GM20431 (cell line): ENCODE results near the gene BMPR2.
"Not testable (repeated sequence)": the region's sequence is repeated elsewhere in the genome, so short reads cannot be mapped to it uniquely, and the experiment has no call there.

Source experiments
- in situ Hi-C: fragments of 300-500 bp; cut with MseI, MboI; formaldehyde crosslinking; loops from one replicate; pipeline ENCODE4 v1.15.0; 2020; ENCODE audit warnings: low sequenced_read_pairs; ENCODE audit not compliant: unreplicated experiment

Gene BMPR2

DNA sequence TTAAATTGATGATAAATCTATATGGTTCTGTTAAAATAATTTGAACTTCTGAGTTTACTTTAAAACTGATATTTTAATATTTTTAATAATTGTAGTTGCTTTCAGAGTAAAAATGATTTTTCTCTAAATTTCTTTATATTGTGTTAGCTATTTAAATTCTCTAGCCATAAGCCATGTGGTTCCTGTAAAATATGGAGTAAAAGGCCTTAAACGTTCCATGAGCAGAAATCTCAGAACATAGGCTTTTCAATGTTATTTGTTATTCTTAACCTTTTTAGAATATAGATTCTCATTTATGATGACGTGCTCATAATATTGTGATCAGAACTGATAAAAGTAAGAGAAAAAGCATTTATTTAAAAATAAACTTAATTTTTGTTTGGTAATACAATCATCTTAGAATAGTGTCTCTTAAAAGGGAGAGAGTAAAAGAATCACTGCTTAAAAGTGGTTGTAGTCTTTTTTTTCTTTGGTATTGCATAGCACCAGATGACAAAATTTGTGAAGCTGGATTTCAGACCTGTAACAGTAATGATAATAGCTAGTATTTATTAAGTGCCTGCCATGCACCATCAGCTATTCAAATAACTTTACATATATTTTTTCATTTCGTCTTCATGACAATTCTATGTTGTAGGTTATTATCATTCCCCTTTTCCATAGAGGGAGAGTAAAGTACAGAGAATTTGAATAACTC is 2.7 kb downstream of the BMPR2 start:
- in situ Hi-C loops, result no loop called here

DNA sequence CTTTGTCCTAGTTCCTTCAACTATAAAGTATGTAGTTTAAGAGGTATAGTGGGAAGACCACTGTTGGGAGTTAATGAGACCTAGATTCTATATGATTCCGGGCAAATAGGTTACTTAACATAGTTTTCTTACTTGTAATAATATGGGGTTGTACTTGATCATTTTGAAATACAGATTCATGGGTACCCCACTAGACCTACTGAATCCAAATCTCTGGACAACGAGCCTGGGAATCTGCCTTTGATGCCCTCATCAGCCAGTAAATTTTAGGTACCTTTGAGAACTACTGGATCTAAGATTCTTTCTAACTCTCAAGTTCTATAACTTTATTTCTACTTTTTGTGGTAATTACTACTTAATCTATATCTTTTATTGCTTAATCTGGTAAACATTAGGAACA is 6.6 kb downstream of the BMPR2 start:
- in situ Hi-C loops, result no loop called here

DNA sequence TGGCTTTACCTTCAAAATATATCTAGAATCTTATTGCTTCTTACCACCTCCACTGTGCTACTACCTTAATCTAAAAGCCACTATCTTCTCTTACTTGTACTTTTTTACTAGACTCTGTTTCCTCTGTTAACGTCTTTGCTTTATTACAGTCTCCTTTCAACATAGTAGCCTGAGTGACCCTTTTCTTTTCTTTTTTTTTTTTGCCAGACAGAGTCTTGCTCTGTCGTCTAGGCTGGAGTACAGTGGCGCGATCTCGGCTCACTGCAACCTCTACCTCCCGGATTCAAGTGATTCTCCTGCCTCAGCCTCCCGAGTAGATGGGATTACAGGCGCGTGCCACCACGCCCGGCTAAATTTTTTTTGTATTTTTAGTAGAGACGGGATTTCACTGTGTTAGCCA is 10.4 kb downstream of the BMPR2 start:
- in situ Hi-C loops, result not testable (repeated sequence)

DNA sequence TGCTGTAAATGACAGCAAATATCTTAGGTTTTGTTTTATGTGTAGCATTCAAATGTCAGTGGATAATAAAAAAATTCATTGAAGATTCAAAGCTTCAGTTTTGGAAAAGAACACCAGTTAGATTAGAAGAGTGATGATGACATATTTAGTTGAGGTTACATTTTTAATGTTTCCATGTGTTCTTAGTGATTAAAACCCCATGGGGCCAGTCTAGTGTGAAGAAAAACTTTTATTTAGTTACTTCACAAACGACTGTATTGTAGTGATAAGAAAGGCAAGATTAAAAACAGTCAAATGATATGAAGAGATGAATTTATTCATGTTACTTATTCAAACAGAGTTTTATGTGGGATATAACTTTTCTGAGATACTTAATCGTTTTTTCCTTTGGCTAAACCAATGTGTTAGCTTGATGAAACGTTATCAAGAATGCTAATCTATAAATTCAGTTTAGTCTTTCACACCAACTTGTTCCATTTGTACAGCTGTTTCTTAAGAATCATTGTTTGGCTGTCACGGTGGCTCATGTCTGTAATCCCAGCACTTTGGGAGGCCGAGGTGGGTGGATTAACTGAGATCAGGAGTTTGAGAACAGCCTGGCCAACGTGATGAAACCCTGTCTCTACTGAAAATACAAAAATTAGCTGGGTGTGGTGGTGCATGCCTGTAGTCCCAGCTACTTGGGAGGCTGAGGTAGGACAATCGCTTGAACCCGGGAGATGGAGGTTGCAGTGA is 11.6 kb downstream of the BMPR2 start:
- in situ Hi-C loops, result no loop called here

DNA sequence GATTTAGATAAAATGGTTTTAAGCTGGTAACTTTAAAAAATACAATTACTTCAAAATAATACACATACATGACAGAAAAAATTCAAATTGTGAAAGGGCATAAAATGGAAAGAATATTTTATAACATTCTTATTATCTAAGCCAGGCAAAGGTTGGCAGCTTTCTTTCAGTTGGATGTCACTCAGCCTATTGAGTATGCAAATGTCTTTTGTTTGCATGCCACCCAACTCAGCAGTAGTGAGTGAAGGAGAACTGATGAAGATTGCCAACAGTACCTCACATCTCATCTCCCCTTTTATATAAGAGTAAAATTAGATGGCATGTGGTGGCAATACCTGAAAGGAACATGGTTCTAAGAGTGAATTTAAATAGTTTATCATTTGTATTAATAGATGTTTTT is 24.8 kb downstream of the BMPR2 start:
- in situ Hi-C loops, result no loop called here

DNA sequence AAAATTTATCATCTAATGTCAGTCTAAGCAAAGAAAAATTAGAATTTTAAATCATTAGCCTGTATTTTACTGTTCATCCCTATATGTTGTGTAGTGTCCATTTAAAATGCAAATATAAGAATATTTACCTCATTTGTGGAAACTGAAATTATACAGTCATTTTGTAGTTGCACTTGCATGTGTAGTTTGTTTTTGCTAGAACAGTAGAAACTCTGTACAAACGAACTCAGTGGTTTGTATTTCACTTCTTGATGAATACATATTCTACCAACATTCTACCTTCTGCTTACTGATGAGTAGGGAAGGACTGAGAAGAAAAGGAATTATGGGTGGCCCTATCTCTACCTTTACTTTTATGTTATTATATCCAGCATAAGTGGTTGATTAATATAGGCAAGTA is 29.7 kb downstream of the BMPR2 start:
- in situ Hi-C loops, result no loop called here

DNA sequence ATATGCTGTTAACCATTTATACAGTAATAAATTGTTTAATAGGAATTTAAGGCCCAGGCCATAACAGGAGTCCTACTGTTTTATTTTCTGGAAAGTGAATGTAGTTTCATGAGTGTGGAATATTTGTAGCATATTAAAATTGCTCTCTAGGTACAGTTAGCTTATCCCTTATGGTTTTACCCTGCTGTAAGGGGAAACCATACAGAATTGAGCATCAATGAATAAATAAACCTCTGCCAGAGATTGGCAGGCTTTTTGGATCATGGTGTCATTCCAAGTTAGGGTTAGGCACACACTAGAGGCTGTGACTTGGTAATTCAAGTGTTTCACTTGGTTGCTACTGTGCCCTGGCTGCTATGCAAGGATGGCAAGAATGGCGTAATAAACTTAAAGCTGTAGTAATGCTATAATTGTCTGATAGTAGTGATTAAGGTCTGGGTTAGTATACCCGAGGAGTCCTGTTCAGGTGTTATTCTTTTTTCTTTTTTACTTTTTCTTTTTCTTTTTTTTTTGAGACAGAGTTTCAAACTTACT is 30.4 kb downstream of the BMPR2 start:
- in situ Hi-C loops, result no loop called here

DNA sequence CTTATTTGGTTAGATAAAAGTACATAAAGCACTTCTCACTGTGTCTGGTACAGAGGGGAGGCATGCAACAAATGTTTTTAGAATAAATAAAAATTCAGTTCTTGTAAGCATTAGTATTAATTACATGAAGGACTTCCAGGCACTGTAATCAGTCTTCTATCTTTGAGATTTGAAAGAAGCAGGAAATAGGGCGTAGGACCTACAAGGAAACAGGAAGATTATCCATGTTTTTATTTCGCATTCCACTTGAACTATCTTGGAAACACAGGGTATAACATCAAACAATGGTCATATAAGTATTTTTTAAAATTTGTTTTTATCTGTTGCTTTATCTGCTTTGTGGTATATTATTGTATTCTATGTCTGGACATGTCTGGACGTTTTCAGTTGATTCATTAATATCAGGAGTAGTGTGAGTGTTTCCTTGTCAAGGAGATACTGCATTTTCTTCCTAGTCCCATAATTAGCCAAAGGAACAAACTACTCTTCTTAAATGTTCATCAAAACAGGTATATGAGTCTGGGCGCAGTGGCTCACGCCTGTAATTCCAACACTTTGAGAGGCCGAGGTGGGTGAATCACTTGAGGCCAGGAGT is 32.5 kb downstream of the BMPR2 start:
- in situ Hi-C loops, result no loop called here

DNA sequence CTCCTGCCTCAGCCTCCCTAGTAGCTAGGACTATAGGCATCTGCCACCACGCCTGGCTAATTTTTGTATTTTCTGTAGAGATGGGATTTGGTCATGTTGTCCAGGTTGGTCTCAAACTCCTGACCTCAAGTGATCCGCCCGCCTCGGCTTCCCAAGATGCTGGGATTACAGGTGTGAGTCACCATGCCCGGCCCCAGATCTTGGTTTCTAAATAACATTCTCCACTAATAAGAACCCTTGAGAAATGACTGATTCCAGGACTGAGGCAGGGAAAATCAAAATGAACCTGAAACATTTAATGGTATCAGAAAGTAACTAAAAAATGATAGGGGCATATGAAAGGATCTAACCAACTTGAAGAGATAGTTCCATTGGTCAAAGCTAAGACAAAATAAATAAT is 34.0 kb downstream of the BMPR2 start:
- in situ Hi-C loops, result no loop called here

DNA sequence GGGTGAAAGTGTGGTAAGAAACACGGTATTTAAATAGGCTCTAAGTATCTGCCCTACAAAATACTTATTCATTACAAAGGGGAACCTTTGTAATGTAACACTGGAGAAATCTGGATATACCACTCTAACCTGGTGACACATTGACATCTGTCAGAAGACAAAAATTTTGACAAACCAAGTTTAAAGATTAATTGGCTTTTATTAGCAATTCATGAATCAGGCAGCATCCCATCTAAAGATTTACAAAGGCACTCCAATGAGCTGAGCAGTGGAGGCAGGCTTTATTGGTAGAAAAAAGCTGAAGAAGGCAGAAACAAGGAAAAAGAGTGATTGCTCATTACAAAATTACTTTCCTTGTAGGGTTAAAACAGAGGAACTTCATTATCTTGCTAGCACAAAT is 35.0 kb downstream of the BMPR2 start:
- in situ Hi-C loops, result no loop called here

DNA sequence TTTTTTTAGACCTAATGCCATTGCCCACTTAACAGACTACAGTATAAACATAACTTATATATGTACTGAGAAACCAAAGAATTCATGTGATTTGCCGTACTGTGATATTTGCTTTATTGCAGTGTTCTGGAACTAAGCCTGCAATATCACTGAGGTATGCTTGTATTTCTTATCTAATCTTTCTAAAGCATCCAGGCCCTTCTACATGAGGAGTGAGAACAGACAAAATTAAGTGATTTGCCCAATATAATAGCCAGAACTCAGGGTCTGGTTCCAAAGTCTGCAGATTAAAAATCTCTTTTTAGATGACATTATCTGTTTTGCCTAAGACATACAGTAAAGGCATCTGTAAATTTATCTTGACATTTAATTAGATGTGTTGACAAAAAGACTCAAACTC is 41.9 kb downstream of the BMPR2 start:
- in situ Hi-C loops, result no loop called here

DNA sequence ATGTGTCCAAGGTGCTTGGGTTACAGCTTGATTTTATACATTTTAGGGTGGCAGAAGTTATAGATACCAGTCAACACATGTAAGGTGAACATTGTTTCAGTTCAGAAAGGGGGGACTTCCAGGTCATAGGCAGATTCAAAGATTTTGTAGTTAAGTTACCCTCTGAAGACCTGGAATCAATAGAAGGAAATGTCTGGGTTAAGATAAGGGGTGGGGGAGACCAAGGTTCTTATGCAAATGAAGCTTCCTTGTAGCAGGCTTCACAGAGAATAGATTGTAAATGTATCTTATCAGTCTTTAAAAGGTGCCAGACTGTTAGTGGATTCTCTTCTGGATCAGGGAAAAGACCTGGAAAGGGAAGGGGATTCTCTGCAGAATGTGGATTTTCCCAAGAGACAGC is 42.4 kb downstream of the BMPR2 start:
- in situ Hi-C loops, result no loop called here

DNA sequence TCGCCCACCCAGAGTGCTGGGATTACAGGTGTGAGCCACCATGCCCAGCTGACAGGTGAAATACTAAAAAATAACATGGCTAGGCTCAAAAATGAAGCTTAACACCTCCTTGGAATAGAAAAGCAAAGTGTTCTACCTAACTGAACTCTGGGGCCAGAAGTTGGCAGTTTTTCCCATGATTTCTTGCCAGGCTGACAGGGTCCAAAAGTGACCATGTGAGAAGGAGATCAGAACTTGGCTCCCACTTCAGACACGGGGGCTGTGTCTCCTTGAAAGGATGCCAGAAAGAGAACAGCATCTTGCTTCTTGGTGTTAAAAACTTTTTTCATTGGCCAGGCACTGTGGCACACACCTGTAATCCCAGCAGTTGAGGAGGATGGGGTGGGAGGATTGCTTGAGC is 47.0 kb downstream of the BMPR2 start:
- in situ Hi-C loops, result no loop called here

DNA sequence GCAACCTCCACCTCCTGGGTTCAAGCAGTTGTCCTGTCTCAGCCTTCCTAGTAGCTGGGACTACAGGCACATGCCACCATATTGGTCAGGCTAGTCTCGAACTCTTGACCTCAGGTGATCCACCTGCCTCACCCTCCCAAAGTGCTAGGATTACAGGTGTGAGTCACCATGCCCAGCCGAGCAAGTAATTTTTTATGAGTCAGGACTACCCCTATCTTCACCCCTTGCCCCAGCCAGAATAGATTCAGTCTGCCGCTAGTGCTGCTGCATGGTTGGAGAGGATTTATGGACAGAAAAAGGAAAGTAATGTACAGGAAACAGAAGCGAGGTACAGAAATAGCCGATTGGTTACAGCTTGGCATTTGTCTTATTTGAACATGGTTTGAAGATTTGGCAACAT is 48.9 kb downstream of the BMPR2 start:
- in situ Hi-C loops, result no loop called here

DNA sequence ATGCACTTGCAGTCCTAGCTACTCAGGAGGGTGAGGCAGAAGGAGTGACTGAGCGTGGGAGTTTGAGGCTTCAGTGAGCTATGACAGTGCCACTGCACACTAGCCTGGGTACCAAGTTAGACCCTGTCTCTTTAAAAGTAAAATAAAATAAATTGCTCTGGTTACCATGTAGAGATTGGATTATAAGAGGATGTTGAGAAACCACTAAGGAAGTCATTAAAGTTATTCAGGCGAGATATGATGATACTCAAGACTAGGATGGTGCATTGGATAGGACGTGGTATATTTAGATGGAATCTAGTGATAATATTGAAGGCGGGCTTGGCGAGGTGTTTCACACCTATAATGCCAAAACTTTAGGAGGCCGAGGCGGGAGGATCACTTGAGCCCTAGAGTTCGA is 50.6 kb downstream of the BMPR2 start:
- in situ Hi-C loops, result no loop called here

DNA sequence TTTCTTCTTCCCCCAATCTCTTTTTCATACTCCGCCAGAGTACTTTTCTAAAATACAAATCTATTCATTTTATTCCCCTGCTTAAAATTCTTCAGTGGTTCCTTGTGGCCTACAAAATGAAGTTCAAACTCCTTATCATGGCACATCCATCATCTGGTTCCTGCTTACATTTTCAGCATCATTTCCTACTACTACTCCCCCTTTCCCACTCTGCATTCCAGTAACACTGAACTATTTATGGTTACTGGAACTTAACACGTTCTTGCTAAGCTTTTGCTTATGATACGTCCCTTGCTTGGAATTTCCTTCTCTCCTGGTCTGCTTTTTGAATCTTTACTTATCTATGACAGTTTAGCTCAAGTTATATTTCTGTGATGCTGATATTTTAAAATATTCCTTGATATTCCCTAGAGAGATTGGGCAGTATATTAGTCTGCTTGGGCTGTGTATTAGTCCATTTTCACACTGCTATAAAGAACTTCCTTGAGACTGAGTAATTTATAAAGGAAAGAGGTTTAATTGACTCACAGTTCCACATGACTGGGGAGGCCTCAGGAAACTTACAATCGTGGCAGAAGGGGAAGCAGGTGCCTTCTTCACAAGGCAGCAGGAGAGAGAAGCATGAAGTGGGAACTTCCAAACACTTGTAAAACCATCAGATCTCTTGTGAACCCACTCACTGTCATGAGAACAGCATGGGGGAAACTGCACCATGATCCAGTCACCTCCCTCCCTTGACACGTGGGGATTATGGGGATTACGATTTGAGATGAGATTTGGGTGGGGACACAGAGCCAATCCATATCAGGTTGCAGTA is 53.2 kb downstream of the BMPR2 start:
- in situ Hi-C loops, result no loop called here

DNA sequence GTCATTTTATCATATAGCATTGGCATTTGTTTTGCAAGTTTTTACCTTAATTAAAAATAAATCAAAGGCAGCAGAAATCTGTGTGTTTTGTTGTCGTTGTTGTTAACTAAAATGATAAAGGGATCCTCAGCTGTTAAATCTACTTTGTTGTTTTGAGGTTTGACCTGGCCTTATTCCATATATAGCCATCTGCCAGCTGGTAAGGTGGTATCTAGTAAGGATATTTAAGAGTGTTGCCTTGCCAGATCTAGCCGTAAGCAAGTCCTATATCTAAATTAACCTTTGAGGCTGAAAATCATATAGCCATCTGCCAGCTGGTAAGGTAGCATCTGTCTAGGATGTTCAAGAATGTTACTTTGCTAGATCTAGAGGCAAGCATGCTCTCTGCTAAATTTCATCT is 56.6 kb downstream of the BMPR2 start:
- in situ Hi-C loops, result no loop called here

DNA sequence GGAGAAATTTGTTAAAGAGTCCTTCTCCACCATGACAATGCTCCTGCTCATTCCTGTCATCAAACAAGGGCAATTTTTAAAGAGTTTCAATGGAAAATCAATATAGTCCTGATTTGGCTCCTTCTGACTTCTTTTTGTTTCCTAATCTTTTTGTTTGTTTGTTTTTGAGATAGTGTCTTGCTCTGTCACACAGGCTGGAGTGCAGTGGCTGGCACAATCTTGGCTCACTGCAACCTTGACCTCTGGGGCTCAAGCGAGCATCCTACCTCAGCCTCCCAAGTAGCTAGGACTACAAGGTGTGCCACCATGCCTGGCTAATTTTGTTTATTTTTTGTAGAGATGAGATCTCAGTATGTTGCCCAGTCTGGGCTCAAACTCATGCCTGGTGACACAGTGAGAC is 58.3 kb downstream of the BMPR2 start:
- in situ Hi-C loops, result no loop called here

DNA sequence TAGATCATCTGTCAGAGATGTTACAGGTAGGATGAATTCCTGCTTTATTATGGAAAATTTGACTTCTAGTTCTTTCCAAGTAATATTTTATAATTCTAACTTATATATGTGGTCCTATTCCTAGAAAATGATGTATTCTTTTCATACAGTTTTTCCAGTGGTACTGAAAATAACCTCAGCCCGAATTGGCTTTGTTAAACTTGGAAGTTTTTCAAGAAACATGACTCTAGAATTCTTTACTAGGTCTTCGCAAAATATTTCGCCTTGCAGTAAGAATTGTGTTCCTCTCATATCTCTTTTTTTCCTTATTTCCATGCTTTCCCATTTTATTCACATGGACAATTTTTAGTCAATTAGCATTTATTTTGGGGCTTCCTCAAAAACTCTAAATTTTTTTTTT is 60.5 kb downstream of the BMPR2 start:
- in situ Hi-C loops, result no loop called here

DNA sequence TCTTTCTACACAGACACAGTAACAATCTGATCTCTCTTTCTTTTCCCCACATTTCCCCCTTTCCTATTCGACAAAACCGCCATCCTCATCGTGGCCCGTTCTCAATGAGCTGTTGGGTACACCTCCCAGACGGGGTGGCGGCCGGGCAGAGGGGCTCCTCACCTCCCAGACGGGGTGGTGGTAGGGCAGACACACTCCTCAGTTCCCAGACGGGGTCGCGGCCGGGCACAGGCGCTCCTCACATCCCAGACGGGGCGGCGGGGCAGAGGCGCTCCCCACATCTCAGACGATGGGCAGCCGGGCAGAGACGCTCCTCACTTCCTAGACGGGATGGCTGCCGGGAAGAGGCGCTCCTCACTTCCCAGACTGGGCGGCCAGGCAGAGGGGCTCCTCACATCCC is 64.0 kb downstream of the BMPR2 start:
- in situ Hi-C loops, result not testable (repeated sequence)

DNA sequence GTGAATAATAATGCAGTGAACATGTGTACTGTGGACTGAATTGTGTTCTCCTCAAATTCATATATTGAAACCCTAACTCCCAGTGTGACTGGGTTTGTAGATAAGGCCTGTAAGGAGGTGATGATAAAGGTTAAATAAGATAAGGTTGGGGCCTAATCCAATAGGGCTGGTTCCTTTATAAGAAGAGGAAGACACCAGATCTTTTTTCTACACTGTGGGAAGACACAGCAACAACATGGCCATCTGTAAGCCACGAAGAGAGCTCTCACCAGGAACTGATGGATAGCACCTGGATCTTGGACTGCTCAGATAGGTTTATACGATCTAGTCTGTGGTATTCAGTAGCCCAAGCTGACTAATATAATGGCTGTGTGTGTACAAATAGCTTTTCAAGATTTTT is 66.8 kb downstream of the BMPR2 start:
- in situ Hi-C loops, result no loop called here
